Ectodermal cell (in vitro differentiated cells): ENCODE results near the gene SAP25.
"Not testable (repeated sequence)": the region's sequence is repeated elsewhere in the genome, so short reads cannot be mapped to it uniquely, and the experiment has no call there.

Experiments used
- H3K27ac ChIP-seq: 2 replicates; pipeline ENCODE4 v1.7.0; 2013; ENCODE audit warnings: mild to moderate bottlenecking, low read depth, low read length; ENCODE audit not compliant: insufficient read depth, poor library complexity, severe bottlenecking
- H3K27me3 ChIP-seq: 2 replicates; pipeline ENCODE4 v1.7.0; 2013; ENCODE audit warnings: mild to moderate bottlenecking, low read length; ENCODE audit not compliant: insufficient read depth, control insufficient read depth, poor library complexity, severe bottlenecking
- H3K36me3 ChIP-seq: one replicate; pipeline ENCODE4 v1.7.0; 2013; ENCODE audit warnings: low read length; ENCODE audit not compliant: control insufficient read depth, insufficient read depth
- H3K4me1 ChIP-seq: one replicate; pipeline ENCODE4 v1.7.0; 2013; ENCODE audit warnings: low read length; ENCODE audit not compliant: control insufficient read depth, insufficient read depth
- H3K4me3 ChIP-seq: 2 replicates; pipeline ENCODE4 v1.7.0; 2013; ENCODE audit warnings: low read depth, low read length, control low read depth; ENCODE audit not compliant: insufficient read depth
- H3K9me3 ChIP-seq: 2 replicates; pipeline ENCODE4 v1.7.0; 2013; ENCODE audit warnings: mild to moderate bottlenecking, low read length, moderate library complexity; ENCODE audit not compliant: control insufficient read depth
- WGBS, 2 experiments: methylation state at CpG; one replicate each; pipeline ENCODE4 v1.1.7; 2013; ENCODE audit warnings: missing lambda C conversion rate in 2 of 2; 5-methylcytosine and 5-hydroxymethylcytosine counted together

The SAP25 gene

DNA sequence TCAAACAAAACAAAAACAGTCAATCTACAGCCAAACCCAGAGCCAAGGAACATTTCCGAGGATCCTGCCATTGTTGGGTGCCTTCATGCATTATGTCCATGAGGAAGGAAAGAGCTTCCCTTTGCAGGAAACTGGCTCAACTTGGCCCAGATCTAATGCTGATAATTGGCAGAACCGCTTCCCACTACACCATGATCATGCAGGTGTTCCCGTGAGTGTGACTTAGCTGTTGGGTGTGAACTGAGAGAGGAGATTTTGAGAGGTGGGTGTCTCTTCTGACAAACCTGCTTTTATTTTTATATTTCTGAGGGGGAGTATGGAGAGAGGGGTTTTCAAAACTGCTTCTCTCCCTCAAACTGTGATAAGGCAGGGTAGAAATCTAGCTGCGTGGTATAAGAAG lies 14.6 kb downstream of the SAP25 start:
- Histone ChIP-seq H3K36me3 (peaks cover 4% of the 10 kb centered on the region), H3K27ac (no peak overlapping the region), H3K4me1 (no peaks in the 10 kb centered on the region), H3K27me3 (no peaks in the 10 kb centered on the region), H3K4me3 (no peak overlapping the region), H3K9me3 (no peaks in the 10 kb centered on the region)
- 97 to 99% methylated on average over 4 of the region's 4 CpGs for WGBS, 2 experiments

- Histone ChIP-seq H3K9me3 (no peaks in the 10 kb centered on the region), H3K27me3 (no peaks in the 10 kb centered on the region), H3K27ac (no peak overlapping the region), H3K4me1 (no peaks in the 10 kb centered on the region), H3K4me3 (no peak overlapping the region), H3K36me3 (peaks cover 4% of the 10 kb centered on the region)
- WGBS, 2 experiments = 85 to 93% methylated on average over 4 of the region's 4 CpGs
These were observed 17.2 kb downstream of the SAP25 start for GRCh38 chr7:100556541-100556940.

GRCh38 chr7:100555701-100556100 lies 18.0 kb downstream of the SAP25 start:
- no peak overlapping the region for H3K4me3 ChIP-seq
- H3K36me3 ChIP-seq = peaks cover 4% of the 10 kb centered on the region
- H3K27me3 ChIP-seq = no peaks in the 10 kb centered on the region
- no peak overlapping the region for H3K27ac ChIP-seq
- WGBS, 2 experiments = 93 to 97% methylated on average over 5 of the region's 5 CpGs
- no peaks in the 10 kb centered on the region for H3K9me3 ChIP-seq
- no peaks in the 10 kb centered on the region for H3K4me1 ChIP-seq

GRCh38 chr7:100553032-100553431 lies 20.7 kb downstream of the SAP25 start:
- H3K27ac ChIP-seq = no peak overlapping the region
- H3K36me3 ChIP-seq = peaks cover 4% of the 10 kb centered on the region
- no peaks in the 10 kb centered on the region for H3K4me1 ChIP-seq
- H3K9me3 ChIP-seq = no peaks in the 10 kb centered on the region
- no peak overlapping the region for H3K4me3 ChIP-seq
- 92% methylated on average over 3 of the region's 3 CpGs for WGBS, 2 experiments
- H3K27me3 ChIP-seq = no peaks in the 10 kb centered on the region

- Histone ChIP-seq H3K4me3 (no peak overlapping the region), H3K27me3 (no peaks in the 10 kb centered on the region), H3K27ac (no peak overlapping the region), H3K36me3 (peaks cover 4% of the 10 kb centered on the region), H3K9me3 (no peaks in the 10 kb centered on the region), H3K4me1 (no peaks in the 10 kb centered on the region)
- WGBS, 2 experiments = 95 to 96% methylated on average over 2 of the region's 2 CpGs
These were observed 21.2 kb downstream of the SAP25 start for GRCh38 chr7:100552532-100552931.

DNA sequence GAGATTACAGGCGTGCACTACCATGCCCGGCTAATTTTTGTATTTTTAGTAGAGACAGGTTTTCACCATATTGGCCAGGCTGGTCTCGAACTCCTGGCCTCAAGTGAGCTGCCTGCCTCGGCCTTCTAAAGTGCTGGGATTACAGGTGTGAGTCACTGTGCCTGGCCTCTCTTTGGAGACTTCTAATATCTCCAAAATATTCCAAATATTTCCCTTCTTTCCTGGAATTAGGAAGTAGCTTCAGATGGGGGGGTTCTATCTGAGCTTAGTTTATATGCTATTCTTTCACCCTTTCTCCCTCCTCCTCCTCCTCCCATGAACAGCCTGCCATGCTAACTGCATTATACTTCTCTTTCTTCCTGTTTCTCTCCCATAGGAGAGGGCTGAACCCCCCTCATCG lies 25.3 kb downstream of the SAP25 start:
- not testable (repeated sequence) for H3K36me3 ChIP-seq, H3K27ac ChIP-seq, H3K27me3 ChIP-seq, H3K9me3 ChIP-seq, H3K4me3 ChIP-seq, H3K4me1 ChIP-seq
- 91 to 92% methylated on average over 5 of the region's 5 CpGs for WGBS, 2 experiments

GRCh38 chr7:100547872-100548271 lies 25.8 kb downstream of the SAP25 start:
- WGBS, 2 experiments = 88 to 90% methylated on average over 2 of the region's 2 CpGs
- peaks cover 8% of the 10 kb centered on the region for H3K4me1 ChIP-seq
- H3K27ac ChIP-seq = no peak overlapping the region
- H3K4me3 ChIP-seq = no peak overlapping the region
- H3K27me3 ChIP-seq = no peaks in the 10 kb centered on the region
- no peaks in the 10 kb centered on the region for H3K36me3 ChIP-seq
- H3K9me3 ChIP-seq = no peaks in the 10 kb centered on the region

GRCh38 chr7:100546926-100547800 lies 26.5 kb downstream of the SAP25 start:
- H3K27me3 ChIP-seq = no peaks in the 10 kb centered on the region
- 82 to 85% methylated on average over 9 of the region's 9 CpGs for WGBS, 2 experiments
- no peak overlapping the region for H3K27ac ChIP-seq
- no peaks in the 10 kb centered on the region for H3K36me3 ChIP-seq
- H3K4me1 ChIP-seq = peaks cover 8% of the 10 kb centered on the region
- H3K9me3 ChIP-seq = no peaks in the 10 kb centered on the region
- no peak overlapping the region for H3K4me3 ChIP-seq

DNA sequence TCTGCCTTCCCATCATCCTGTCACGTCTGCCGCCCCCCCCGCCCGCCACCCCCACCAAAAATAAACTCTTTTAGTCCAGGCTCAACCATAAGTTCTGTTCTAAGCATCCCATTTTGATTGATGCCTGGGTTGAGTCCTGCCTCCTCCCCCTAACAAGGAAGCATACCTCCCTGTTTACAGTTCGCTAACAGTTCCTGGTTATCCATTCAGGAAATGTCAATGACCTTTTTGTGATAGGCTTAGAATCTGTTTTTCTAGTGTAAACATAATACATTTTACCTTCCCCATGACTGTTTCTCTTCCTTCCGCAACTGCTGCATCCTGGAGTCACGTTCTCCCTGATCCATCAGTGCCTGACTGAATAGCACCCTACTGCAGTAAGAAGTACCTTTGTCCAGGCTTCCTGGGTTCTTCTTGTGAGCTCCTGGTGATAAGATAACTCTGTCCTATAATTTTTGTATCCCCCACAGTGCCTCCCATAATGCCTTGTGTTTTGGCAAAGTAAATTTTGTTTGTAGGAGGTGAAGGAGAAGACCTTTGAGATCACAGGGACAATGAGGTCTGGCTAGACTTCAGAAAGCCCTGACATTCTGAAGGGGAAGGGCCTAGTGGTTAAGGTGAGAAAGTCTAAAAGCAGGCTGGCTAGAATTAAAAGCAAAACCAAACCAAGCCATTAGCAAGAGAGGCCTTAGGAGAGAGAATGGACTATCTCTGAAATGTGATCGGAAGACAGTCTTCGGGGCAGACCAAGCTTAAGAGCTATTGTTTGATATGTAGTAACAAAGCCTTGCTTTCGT lies 27.4 kb downstream of the SAP25 start:
- no peaks in the 10 kb centered on the region for H3K9me3 ChIP-seq
- peaks cover 8% of the 10 kb centered on the region for H3K4me1 ChIP-seq
- H3K36me3 ChIP-seq = no peaks in the 10 kb centered on the region
- H3K27me3 ChIP-seq = no peaks in the 10 kb centered on the region
- no peak overlapping the region for H3K4me3 ChIP-seq
- no peak overlapping the region for H3K27ac ChIP-seq
- WGBS, 2 experiments = 76 to 77% methylated on average over 10 of the region's 10 CpGs

GRCh38 chr7:100545360-100546128 lies 28.2 kb downstream of the SAP25 start:
- Histone ChIP-seq H3K4me3 (no peak overlapping the region), H3K9me3 (no peaks in the 10 kb centered on the region), H3K36me3 (no peaks in the 10 kb centered on the region), H3K4me1 (peaks cover 8% of the 10 kb centered on the region), H3K27me3 (peaks cover under 1% of the 10 kb centered on the region), H3K27ac (no peak overlapping the region)
- WGBS, 2 experiments = 61 to 69% methylated on average over 3 of the region's 3 CpGs
